CD4-positive, alpha-beta T cell treated with Interleukin-2 at 100 ng/mL for 4 hours (primary cell): Measurements from ENCODE around the gene GDPD3.
A peak's percentile ranks its signal among the peaks of the same experiment; 100 is the strongest.
"Not testable (repeated sequence)": the region's sequence is repeated elsewhere in the genome, so short reads cannot be mapped to it uniquely, and the experiment has no call there.

Source experiments
- DNase-seq: peaks from one replicate; pipeline ENCODE4 v3.0.0-alpha.2; 2020; ENCODE audit warnings: low spot score

The GDPD3 gene

GRCh38 chr16:30124985-30125379, 11.6 kb upstream of the GDPD3 start:
- DNase-seq: no peak

DNA sequence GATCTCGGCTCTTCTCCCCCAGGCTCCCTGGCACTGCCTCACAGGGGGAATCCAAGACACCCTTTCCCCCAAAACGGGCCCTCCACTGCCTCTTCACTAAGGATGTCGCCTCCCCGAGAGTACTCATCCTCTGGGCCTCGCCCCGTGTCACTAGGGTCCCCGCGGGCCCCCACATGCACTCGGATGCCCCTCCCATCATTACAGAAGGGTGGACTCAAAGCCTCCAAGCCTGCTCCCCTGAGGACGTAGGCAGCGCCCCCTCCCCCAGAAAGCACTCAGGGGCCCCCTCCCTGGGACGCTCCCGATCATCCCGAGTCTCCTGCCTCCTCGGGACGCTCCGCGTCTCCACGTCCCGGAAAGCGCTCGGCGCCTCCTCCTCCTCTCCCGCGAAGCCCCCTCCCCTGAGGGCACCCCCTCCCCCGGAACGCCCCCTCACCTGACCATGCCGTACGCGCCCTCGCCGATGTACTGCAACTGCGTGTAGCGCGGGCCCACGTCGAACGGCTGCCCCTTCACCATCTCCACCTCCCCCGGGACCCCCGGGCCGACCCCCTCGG, 9.3 kb upstream of the GDPD3 start:
- DNase-seq: no peak

- no peak for DNase-seq
Measured at GRCh38 chr16:30121741-30122571, 8.6 kb upstream of the GDPD3 start.

- no peak for DNase-seq
Measured at GRCh38 chr16:30120340-30121105, 7.2 kb upstream of the GDPD3 start.

GRCh38 chr16:30119428-30119827, 6.1 kb upstream of the GDPD3 start:
- no peak for DNase-seq

DNA sequence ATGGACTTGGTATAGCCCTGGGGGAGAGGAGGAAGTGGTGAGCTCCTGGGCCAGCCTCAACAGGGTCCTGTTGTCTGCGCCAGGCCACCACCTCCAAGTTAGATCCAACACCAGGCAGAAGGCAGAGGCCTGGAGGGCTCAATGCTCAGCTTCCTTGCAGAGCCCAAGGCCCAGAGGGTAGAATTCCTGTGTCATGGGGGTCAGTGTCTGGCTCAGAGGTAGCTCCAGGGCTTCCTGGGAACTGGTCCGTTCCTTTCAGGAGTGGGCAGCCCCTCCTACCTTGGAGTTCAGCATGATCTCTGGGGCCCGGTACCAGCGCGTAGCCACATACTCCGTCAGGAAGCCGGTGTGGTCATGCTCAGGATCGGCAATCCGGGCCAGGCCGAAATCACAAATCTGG, 4.4 kb upstream of the GDPD3 start:
- DNase-seq: no peak

GRCh38 chr16:30116291-30117207, 3.2 kb upstream of the GDPD3 start:
- no peak for DNase-seq

DNA sequence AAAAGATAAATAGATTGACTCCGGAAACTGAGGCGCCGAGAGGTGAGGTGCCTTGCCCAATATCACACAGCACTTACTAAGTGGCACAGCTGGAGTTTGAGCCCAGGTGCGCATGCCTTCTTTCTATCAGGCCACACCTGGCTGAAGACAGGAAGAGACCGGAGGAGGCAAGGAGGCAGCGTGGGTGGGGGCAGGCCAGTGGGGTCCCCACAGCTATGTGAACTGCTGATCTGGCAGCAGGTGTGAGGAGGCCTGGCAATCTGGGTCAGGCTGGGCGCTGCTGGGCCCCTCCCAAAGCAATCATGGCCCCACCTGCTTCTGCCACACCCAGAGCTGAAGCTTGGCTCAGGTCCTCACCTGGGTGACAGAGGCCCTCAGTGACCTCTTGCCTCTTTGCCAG, 1.9 kb upstream of the GDPD3 start:
- DNase-seq: peak; percentile 49

DNA sequence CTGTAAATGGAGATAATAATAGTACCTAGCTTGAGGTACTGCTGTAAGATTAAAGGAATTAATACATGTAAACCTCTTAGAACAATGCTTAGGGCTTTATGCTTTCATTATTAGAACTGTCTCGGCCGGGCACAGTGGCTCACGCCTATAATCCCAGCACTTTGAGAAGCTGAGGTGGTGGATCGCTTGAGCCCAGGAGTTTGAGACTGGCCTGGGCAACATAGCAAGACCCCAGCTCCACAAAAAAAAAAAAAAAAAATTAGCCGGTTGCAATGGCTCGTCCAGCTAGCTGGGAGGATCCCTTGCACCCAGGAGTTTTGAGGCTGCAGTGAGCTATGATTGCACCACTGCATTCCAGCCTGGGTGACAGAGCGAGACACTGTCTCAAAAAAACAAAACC, 1.5 kb upstream of the GDPD3 start:
- DNase-seq: not testable (repeated sequence)

DNA sequence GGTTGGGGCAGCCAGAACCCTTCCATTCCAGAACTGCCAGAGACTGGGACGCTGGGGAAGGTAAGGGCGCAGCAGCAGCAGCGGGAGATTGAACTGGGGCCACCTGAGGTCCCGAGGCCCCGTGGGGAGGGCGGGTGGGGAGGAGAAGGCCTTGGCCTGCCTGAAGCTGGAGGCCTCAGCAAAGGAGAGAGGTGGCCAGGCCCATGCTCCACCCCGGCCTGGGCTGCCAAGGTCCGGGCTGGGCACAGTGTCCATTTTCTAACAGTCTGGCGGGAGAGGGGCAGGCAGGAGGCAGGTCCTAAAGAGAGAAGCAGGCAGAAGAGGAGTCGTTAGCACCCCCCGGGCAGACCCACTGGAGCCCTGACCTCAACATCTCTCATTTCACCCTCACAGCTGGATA, 1.1 kb upstream of the GDPD3 start:
- no peak for DNase-seq

DNA sequence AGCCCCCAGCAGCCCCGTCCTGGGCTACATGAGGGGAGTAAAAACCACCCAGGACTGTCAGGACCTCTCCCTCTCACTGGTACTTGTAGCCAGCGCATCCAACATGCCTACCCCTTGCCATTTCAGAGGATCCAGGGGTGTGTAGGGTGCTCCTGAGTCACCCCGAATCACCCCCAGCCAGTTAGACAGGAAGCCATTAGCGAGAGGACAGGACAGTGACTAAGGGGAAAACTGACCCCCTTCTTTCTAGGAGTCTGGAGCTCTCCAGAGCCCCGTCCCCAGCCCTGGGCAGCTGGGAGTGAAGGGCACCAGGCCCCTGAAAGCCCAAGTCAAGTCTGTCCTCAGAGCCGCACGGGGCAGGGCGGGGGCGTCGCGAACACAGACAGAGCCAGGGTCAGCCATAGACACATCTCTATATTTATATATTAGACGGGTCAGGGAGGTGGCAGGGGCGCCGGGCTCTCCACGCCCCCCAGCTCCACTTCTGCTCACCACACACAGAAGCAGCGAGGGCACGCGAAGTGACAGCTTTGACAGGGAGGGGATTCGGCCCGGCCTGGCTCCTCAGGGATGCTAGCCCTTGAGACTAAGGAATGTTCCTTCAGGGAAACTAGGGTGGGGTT, 485 bp upstream of the GDPD3 start:
- no peak for DNase-seq

DNA sequence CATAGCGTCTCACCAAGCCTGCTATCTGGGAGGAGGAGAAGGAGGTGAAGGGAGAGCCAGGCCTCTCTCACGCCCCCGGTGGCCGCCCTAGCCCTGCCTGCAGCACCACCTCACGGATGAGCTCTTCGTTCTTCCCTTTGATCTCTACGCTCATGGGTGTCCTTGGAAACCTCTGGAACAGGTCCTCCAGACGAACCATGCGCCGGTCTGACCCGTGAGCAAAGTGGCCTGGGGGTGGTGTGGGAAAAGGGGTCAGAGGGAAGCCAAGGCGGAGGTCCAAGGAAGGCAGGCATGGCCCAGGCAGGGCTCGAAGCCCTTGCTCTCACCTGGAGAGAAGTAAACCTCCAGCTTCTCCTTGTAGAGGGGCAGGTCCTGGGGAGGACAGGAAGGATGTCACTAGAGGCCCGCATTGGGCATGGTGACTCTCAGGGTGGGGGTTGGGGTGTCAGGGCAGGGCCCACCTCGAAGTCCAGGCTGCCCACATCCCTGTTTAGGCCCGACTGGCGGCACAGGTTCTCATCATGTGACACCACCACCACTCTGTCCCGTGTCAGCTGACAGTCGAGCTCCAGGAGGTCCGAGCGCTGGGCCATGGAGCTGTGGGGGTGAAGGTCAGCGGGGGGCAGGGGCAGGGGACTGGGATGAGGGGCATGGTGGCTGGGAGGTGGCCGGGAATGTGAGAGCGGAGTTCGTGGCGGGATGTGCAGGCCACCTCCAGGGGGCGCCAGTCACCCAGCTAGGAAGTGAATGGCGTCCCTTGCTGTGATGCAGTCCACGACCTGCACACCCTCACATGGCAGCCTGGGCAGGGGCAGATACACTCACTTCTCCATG, 923 bp downstream of the GDPD3 start:
- peak; percentile 54 for DNase-seq

- DNase-seq: no peak
Measured at GRCh38 chr16:30110661-30111060, 2.7 kb downstream of the GDPD3 start.

DNA sequence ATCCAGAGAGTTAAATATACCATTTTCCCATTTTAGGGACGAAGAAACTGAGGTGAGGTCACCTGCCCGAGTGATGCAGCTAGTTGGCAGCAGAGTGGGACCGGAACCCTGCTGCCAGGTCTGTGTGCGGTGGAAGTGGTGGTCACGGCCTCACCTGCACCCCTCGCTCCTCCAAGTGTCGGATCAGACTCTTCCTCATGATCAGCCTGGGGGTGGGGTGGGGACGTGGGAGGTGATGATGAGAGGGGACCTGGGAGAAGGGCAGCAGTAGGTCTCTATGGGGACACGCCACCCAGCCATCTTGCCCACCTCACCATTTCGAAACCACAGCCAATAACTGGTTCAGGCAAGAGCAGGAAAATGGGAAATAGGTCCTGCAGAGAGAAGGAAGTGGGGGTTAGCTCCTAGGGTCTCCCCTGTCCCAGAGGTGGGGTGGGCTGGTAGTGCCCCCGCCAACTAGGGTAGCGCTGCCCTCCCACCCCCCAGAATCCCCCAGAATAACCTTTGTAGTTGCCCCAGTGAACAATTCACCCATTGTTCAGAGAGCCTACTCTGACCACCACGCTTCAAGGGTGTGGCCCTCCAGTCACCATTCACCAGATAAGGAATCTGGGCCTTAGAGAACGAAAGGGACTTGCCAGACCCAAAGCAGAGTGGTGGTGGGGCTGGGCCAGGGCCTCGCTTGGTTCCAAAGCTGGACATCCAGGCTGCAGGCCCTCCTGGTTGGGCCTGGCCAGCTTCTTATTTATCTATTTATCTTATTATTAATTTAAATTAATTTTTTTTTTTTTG, 5.1 kb downstream of the GDPD3 start:
- no peak for DNase-seq

DNA sequence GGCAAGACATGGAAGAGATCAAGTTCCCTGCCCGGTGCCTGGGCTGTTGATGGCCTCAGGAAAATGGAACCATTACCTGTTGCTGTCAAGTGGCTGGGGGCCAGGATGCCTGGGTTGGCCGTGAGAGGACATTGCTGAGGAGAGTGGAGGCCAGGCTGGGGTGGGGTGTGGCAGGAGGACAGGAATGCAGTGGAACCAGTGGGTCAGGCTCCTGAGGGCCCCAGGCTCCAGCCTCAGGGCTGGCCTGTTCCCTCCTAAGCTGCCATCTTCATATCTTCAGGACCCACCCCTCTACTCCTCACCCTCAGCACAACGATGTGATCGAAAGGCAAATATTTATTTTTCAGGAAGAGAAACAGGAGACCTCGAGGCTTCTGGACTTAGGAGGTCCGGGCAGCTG, 8.8 kb downstream of the GDPD3 start:
- DNase-seq: no peak

- DNase-seq: no peak
Measured at GRCh38 chr16:30104090-30104489, 9.2 kb downstream of the GDPD3 start.

GRCh38 chr16:30096862-30097563, 16.3 kb downstream of the GDPD3 start:
- DNase-seq: no peak

- peak; percentile 88 for DNase-seq
Measured at GRCh38 chr16:30096105-30096861, 17.1 kb downstream of the GDPD3 start, which contains the start of gene YPEL3. YPEL3 (minus strand) TSS chr16:30096213; CDS start chr16:30095482, 731 bp downstream.
